Mammary epithelial cell (primary cell): ENCODE measurements around the gene SRC.

ENCODE experiments used
- CTCF ChIP-seq, 2 donors: IDR thresholded peaks in 1 of 2; conservative IDR thresholded peaks in 1 of 2; 2 replicates each; pipeline ENCODE4 v1.5.1; 2011 to 2012; ENCODE audit warnings: inconsistent platforms in 2 of 2, low read length in 2 of 2, mild to moderate bottlenecking in 2 of 2, control low read depth in 1 of 2, low read depth in 1 of 2; ENCODE audit not compliant: insufficient read depth in 1 of 2; ENCODE audit errors: extremely low read depth in 1 of 2
- EZH2 ChIP-seq: IDR thresholded peaks from 2 replicates; pipeline ENCODE4 v1.6.1; 2012; ENCODE audit warnings: low read length, inconsistent platforms, borderline replicate concordance

- TF ChIP-seq CTCF (conservative IDR thresholded peaks at IDR 0.05 in 1 of 2, IDR thresholded peaks at IDR 0.05 in 1 of 2; ENCODE audit: extremely low read depth in 1 of 2, insufficient read depth in 1 of 2, low read depth in 1 of 2, low read length in 2 of 2) (no peak), EZH2 (no peak)
Observed at GRCh38 chr20:37439223-37439933, 93.4 kb downstream of the SRC start.
